Kidney glomerular epithelial cell (primary cell): ENCODE results near the gene GOLGB1.
"Not testable (repeated sequence)": the region's sequence is repeated elsewhere in the genome, so short reads cannot be mapped to it uniquely, and the experiment has no call there.

ENCODE experiments used
- DNase-seq: peaks from one replicate; lab custom pipeline; 2025; lab: John Stamatoyannopoulos, UW

Gene GOLGB1

DNA sequence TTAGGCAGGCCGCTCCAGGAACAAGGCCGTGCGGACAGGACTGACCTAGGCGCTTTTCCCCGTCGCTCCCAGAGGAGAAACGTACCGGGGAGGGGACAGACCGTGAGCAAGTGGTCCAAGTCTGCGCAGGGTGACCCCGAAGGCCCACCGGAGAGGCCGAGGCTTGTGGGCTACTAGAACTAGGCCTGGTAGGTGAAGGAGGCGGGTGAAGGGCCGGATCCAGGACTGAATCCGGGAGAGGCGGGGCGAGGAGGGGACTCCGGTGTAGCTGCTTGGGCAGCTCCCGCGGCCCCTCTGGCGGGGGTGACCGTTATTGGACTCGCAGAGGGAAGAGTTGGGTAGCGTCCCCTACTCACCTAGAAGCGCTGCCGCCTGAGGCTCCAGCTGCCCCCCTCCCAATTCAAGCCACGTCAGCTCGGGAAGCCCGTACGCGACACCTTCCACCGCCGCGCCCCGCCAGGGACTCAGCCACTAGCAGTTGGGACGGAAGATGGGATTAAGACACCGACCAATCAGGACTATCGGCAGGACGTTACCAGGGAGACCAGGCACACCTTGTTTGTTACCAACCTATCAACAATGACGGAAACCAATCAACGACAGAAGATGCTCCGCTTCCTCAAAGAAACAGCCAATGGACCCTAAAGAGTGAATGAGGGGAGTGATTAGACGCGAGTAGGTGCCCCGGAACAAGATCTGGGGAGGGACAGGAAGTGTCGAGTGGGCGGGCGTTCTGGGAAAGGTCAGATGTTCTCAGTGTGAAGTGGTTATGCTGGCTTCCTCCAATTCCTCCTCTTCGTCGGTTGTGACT lies at the start of gene GOLGB1:
GOLGB1 (minus strand) TSS at position 466 of the 811 bp plus-strand sequence. CDS start 18,770 bp downstream, outside the sequence.
- peak; percentile 100 for DNase-seq

DNA sequence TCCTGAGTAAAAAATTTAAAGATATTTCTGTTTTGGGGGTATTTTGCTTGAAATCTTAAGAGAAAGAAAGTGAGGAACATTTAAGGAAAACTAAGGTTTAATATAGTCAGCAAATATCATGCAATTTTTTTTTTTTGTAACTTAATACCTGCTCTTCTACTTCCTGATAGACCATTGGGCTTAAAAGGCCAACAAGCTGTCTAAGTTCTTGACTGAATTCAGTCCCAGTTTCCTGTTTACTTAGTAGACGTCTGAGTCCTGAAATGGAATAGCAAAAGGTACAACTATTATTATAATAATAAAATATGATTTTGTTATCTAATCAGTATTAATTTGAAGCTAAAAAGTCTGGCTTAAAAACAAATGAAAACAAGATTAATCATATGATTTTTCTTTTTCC lies 47.4 kb upstream of the GOLGB1 start:
- no peak for DNase-seq

GRCh38 chr3:121794264-121794983 lies 44.9 kb upstream of the GOLGB1 start:
- DNase-seq: no peak

DNA sequence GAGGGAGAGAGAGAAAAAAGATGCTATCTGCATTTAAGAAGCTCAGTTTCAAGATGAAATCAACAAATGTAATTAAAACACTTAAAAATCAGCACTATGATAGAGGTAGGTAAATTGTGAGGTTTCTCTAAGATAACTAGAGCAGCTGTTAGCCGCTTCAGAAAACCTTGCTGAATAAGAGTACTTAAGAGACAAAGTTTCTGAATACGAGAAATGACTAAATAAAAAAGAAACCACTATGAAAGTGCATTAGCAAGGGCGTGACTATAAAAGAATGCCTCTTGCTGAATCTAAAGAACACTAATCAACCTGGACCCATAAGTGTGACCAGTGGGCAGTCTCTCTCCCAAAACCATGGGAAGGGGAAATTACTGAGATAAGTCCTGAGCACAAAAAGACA lies 43.5 kb upstream of the GOLGB1 start:
- no peak for DNase-seq

GRCh38 chr3:121786485-121786884 lies 36.9 kb upstream of the GOLGB1 start:
- DNase-seq: no peak

DNA sequence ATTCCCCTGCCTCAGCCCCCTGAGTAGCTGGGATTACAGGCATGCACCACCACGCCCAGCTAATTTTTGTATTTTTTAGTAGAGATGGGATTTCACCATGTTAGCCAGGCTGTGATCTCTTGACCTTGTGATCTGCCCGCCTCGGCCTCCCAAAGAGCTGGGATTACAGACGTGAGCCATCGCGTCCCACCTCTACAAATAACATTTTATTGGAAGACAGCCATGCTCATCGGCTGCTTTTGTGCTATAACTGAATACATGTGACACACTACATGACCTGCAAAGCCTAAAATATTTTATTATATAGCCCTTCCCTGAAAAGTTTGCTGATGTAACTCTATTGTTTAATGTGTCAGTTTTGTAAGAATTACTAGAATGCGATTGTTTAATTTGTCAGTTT lies 33.2 kb upstream of the GOLGB1 start:
- DNase-seq: not testable (repeated sequence)

- DNase-seq: no peak
Measured at GRCh38 chr3:121781611-121782010, 32.1 kb upstream of the GOLGB1 start.

- DNase-seq: not testable (repeated sequence)
Measured at GRCh38 chr3:121775095-121775494, 25.6 kb upstream of the GOLGB1 start.

DNA sequence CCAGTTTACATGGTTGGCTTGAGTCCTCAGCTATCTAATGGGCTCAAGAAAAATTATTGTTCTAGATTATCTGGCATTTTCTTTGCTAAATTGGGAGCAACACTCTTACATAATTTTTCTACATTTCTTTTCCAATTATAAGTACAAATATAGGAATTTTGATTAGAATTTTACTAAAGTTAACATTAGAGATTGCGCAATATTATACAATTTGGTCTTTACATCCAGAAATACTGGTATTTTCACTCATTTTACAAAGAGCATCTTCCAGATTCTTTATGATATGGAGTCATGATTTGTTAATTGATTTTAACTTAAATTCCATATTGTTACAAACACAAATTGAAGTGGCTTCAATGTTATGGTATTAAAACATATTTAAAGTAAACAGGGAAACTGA lies 19.7 kb upstream of the GOLGB1 start:
- no peak for DNase-seq

GRCh38 chr3:121768452-121768851 lies 18.9 kb upstream of the GOLGB1 start:
- no peak for DNase-seq

DNA sequence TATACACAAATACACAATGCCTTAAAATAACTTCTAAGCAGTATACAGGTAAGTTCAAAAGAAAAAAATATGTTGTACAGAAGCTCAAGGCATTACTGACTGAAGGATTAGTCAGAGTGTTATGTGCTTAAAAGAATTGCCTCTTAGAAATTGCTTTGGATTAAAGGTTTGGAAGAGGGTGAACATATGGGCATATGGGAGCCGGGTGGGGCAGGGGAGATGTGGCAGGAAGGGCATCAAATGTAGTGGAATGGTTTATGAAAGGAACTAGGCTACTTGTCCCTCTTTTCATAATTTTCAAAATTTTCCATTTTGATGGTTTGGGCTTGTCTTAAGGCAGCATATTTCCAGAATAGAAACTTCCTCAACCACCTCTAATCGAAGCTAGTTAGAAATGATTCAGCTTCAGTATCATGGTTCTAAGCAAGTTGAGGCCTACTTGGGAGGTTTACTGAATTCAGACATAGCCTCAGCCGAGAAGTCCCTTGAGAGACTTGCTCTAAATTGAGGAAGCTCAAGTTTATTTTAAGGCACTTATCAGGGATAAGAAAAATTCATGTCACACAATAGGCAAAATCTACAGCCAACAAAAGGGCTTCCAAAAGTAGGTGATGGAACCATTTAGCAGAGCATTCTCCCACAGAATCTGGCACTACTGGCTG lies 10.1 kb upstream of the GOLGB1 start:
- no peak for DNase-seq

DNA sequence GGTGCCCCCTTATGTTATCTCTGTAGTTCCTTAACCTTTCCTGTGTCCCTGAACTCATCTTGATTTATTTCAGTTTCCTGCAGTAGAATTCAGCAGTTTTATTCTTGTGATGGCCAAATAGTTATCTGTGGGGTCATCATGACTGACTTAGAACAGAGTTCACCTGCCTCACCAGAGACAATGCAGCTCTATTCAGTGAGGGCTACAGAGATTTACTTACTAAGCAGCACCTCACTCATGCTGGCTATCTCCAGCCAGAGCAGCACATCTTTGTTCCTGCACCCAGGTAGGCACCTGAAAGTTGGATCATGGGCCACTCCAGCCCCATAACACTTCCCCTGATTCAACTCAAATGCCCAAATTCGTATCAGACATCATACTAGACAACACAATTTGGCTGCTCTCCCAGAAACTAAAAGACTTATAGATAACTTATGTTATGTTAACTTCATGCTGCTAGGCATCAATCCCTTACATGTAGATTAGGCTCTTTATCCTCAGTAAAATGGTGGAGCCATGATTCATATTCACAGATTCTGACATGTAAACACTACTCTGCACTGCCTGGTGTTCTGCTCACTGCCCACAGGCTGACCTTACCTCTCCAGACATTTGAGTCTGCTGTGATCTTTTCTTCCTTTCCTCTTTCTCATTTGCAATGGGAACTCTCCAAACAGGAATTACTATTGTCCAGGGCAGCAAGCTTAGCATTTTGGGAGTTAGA lies 9.3 kb upstream of the GOLGB1 start:
- DNase-seq: no peak

- no peak for DNase-seq
Measured at GRCh38 chr3:121757812-121758545, 8.4 kb upstream of the GOLGB1 start.

DNA sequence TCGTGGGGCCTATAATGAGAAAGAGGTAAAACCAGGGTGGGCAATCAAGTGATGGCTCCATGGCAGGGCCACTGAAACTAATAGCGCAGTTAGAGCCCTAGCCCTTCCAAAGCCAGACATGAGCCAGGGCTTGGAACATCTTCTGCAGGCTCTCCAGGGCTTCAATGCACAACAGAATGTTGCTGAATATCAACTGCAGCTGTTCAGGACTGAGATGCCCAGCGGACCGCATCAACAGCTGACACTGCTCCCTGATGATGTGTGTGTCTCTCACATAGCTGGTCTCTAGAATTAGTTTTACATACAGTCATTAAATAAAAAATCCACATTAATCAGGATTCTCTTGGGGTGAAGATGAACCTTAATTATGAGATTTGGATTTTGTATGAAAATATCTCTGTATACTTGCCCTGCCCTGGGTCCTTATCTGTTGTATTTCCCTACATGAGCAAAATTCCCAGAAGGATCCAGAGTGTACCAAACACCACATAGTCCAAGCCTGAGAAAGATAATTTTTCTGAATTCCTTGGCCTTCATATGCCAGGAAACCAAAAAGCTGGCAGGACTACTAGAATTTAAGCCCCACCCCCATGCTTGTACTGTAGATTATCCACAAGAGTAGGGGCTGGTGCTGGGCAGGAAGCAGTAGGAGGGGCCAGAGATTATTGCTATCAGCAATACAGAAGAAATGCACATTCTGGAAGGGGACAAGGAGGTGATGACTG lies 7.7 kb upstream of the GOLGB1 start:
- DNase-seq: no peak

- no peak for DNase-seq
Measured at GRCh38 chr3:121752772-121753171, 3.2 kb upstream of the GOLGB1 start.

DNA sequence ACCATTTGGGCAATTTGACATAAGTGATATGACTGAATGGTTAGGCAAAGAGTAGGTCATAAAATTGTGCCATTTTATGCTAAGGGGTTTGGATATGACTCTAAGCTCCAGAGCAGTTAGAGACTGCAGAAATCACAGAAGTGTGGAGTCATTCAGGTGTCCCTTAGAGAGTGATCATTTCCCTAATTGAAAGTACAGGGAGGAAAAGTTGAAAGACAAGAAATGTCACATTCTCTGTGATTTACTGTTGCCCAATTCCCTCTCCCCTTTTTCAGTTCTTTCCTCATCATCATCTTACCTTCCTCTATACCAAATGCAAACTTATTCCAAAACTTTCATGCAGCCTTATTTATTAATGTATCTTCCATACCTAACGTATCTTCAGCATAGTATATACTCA lies 2.7 kb upstream of the GOLGB1 start:
- DNase-seq: no peak

GRCh38 chr3:121750087-121750415 lies 510 bp upstream of the GOLGB1 start:
- DNase-seq: no peak

DNA sequence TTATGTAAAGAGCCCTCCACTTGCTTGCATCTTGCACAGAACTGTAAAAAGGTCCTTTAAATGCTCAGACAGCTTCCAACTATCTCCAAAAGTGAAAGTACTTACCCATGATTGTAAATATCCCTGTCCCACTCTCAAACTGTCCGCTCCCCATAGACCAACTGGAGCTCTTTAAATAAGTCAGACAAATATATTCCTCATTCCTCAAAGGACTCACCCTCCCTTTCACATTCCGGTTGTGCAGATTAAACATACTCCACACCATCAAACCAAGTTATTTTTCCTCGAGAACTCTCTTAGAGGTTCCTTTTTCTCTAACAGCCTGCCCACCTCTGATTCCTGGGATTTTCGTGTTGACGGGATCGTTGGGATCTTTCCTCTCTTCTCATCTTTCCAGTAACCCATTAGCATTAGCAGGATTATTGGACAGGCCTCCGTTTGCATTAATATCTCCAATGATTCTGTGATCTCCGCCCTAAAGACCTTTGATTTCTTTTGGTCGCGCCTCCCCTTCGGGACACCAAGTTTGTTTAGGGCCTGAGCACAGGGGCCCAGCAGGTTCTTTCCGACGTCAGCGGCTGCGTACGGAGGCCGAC lies 763 bp downstream of the GOLGB1 start:
- peak; percentile 56 for DNase-seq

DNA sequence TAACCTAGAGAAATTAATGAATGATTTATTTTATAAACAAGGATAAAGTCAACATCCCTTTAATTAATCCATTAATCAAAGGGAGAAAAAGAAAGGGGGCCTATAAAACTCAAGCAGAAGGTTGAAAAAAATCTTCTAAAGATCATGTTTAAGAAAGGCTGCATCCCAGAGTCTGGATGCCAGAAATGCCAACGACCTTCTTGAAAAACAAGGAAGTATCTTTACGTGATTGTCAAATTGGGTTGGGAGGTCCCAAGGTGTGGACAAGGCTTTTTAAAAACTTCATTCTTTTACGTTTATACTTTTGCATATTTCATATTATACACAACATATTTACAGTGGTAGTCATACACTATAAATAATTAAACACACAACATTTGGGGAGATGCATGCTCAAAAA lies 1.6 kb downstream of the GOLGB1 start:
- no peak for DNase-seq

DNA sequence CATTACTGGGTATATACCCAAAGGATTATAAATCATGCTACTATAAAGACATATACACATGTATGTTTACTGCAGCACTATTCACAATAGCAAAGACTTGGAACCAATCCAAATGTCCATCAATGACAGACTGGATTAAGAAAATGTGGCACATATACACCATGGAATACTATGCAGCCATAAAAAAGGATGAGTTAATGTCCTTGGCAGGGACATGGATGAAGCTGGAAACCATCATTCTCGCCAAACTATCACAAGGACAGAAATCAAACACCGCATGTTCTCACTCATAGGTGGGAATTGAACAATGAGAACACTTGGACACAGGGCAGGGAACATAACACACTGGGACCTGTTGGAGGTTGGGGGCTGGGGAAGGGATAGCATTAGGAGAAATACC lies 6.4 kb downstream of the GOLGB1 start:
- DNase-seq: not testable (repeated sequence)

DNA sequence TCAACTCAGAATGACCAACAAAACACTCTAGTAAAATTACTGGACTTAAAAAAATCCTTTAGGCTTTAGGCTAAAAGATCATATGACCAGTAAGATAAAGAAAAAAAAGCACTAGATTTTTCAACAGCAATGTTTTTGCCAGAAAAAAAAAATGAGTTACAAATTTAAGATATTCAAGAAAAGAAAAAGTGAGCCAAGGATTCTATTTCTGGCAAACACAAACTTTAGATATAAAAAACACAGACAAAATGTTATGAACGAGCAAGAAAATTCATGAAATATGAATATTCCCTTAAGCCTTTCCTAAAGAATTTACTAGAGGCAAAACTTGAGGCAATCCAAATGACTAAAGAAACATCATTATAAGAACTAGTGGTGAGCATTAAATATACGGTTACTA lies 8.6 kb downstream of the GOLGB1 start:
- no peak for DNase-seq
